GM18498 (cell line): ENCODE data around the gene WSCD2.
"Not testable (repeated sequence)": the region's sequence is repeated elsewhere in the genome, so short reads cannot be mapped to it uniquely, and the experiment has no call there.

Experiments used
- ATAC-seq: cut with Tn5 transposase; IDR thresholded peaks from one replicate; pipeline ENCODE4 v1.9.1; 2021; ENCODE audit warnings: mild to moderate bottlenecking, moderate library complexity; ENCODE audit not compliant: unreplicated experiment

WSCD2 gene

DNA sequence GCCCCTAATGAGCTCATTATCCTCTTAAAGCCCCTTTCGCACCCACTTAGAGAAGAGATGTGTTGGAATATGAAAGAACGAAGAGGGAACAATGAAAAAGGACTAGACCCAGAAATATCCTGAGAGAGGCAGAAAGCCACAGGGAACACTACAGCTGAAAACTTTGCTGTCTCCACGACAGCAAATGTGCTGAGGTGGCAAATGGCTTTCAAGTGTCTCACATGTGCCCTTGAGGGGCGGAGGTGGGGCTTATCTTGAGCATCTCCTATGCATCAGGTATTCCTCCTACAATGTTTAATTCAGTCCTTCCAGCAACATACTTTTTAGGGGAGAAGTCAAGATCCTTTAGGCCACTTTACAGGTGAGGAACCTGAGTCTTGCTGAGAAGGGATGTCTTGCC is 62.9 kb downstream of the WSCD2 start:
- ATAC-seq: no peak

DNA sequence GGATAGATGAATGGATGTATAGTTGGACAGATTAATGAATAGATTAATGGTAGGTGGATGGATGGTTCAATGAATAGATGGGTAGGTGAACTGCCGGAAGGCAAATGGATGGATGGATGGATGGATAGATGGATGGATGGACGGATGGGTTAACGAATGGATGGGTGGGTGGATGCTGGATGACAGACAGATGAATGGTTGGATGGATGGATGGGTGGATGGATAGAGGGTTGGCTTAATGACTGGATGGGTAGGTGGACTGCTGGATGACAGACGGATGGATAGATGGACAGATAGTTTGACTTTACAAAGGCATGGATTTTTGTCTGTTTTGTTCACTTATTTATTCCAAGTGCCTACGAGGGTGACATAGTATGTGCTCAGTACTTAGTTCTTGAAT is 64.4 kb downstream of the WSCD2 start:
- ATAC-seq: no peak

DNA sequence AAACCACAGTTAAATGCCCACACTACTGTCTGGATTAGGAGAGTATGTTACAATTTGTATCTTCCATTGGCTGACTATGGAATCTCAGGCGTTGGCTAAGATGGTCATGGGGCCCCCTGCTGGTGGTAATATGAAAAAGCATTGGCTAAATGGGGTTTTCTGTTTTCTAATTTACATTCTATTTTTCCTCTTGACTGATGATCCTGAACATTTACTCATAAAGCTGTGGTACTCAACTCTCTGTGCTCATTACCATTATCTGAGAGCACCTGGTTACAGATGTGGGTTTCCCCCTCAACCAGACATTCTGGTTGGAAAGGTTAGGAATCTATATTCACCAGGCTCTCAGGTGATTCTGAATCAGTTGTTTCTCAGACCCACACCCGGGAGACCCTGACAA is 64.8 kb downstream of the WSCD2 start:
- ATAC-seq: no peak

DNA sequence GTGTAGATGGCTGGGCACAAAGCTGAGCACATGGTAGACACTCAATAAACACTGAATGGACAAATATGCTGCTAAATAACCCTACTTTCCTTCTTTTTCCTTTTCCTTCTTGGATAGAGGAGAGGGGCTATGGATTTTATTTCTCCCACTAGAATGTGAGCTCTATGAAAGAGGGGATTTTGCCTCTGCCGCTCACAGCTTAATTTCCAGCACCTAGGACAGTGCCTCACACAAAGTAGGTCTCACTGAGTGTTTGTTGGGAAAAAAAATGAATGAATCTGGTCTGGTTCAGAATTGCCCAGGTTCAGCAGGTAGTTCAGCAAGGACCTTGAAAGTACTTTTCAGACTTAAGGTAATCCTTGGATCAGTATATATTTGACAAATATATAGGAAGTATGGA is 65.5 kb downstream of the WSCD2 start:
- no peak for ATAC-seq

DNA sequence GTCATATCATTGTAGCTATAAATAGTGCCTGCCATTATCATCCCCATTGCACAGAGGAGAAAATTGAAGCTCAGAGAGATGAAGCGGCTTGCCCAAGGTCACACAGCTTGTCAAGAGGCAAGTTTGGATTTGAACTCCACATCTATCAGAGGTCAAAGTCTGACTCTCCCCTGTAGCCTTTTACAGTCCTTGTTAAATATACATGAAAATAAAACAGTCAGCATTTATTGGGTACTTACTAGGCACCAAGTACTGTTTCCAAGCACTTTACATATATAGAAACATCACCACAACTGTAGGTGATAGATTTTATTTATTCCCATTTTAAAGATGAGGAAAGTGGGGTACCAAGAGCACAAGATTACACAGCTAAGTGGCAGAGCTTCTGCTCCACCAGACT is 67.2 kb downstream of the WSCD2 start:
- no peak for ATAC-seq

DNA sequence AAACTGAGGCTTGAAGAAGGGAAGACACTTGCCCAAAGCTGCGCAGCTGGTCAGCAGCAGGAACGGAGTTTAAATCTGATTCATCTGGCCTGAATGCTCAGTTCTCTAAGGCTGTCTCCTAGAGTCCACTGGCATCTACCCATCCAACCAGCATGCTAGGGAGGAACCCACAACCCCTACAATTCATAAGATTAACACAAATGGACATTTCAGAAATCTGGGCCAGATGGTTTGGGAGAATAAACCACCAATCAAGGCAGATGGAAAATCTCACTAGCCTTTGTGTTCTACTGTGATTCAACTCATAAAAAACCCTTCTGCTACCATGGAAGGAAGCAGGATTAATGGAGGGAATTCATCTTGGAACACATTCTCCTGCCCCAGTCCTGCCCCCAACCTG is 67.8 kb downstream of the WSCD2 start:
- no peak for ATAC-seq

DNA sequence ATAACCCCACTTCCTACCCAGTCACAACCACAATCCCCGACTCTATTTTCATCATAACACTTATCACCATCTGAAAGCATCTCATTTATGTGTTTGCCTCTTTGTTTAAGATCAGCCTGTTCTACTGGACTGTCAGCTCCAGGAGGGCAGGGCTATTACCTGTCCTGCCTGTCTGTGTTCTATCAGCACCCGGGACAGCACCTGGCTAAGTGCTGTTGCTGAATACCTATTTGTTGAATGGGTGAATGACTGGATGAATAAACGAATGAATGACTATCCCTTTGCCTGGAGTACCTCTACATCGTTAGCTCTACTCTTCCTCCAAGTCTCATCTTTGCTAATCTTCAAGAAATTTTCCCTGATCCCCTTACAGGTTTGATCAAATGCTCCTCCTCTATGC is 69.0 kb downstream of the WSCD2 start:
- ATAC-seq: no peak

DNA sequence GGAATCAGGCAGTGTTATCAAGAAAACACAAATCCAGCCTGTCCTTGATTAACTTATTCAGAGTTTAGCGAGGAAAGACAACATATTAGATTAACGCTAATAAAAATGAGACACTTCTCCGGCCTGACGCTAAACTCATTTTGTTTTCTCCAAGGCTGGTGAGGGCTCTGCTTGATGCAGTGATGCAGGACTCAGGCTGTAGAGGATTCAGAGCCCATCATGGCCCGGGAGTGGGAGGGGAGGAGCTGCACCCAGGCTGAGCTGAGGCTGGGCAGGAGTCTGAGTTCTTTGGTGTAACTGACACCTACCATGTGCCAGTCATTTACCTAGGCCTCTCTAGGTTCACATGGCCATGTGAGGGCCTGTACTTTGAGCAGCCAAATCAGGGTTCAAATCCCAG is 70.0 kb downstream of the WSCD2 start:
- no peak for ATAC-seq

DNA sequence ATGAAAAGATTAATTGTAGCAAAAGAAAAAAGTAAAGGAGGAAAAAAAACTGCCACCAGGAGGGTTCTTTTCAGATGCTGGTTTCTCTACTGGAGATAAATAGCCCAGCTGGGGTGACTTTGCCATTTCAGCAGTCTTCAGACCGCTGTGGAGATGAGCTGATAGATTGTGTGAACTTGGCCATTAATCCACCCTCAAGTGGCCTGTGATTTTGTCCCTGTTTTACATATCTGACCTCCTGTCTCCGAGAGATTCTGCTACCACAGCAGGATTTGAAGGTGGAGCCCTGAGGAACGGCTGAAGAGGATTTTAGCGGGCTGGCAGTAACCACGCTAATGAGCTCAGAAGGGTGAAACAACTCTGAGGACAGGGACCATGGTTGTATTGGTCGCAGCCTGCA is 72.7 kb downstream of the WSCD2 start:
- no peak for ATAC-seq

DNA sequence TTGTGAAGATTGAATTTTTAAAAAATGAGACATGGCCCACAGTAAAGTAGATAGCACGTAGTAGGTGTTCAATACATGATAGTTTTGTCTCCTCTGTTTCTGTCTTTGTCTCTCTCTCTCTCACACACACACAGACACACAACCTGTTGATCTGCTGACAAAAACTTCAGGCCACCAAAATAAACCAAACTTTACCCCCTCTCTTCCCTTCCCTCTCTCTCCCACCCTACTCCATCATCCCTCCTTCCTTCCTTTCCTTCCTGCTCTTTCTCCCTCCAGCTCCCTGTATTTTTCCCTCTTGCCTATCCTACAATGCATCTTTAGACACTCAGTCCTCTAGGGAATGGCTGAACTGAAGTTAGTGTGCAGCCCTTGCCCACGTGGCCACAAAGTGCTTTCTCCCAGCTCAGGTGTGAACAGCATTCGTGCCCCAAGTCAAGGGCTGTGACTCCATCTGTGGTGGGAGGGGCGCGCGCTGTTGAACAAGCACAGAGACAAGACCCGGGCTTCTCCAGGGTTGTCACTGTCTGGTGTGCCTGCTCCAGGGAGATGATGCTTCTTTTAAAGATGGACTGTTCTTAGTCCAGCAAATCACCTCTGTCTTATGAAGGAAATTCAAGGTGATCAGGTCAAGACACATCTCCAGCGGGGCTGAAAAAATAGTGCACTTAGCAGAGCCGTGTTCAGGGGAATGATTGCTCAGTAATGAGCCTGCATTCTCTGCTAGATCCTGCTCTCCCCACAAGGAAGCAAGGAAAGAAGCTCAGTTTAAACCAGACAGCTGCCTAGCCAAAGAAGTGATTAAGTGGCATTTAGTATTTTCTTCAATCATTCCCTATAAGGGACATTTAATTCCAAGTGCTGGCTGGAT is 75.3 kb downstream of the WSCD2 start:
- ATAC-seq: no peak

DNA sequence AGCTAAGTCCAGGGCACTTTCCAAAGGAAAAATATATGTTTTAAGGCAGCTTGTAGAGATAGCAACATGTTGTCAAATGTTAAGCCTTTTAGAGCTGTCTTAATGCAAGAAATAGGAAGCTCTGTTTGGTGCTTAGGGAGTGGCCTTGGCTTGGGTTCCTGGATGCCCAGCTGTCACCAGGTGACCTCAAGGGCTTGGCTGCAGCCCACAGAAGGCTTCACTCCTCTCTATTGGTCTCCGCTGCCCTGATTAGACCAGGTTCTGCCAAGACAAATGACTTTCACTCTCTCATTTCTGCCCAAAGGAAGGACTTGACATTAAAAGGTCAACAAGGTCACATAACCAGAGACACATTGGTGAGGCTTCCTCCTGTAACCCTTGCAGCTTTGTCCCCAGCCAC is 76.8 kb downstream of the WSCD2 start:
- ATAC-seq: no peak

DNA sequence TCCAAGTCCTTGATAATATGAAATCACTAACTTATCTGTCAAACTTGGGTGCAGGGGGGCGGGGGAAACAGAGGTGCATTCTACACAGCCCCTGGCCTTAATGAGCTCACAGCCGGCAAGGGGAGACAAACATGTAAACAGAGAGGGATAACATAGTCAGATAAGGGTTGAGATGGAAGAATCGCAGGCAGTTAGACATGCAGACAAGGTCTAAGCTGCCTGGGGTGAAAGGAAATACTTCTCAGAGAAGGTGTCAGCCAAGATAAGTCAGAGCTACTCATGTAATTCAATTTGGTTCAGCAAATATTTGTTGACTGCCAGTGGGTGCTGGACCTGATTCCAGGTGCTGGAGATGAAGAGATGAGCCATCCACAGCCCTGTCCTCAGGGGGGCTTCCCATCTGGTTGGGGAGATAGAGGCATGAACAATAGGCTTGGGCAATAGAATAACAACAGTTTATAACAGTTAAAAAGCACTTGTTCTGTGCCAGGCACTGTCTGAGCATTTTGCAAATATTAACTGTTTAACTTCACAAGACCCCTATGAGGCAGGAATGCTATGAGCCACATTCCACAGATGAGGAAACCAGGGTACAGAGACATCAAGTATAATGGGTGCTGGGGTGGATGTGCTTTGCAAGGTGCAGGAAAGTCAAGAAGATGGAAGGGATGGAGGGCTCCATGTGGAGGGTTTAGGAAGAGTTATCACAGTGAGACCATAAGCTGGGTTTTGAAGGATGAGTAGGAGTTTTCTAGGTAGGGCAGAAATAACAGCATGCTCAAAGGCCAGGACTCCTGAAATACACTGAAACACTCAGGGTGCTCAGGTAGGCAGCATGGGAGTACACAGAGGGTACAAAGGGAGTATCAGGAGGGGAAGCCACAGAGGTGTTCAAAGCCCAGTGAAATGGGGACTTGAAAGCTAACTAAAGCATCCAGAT is 79.0 kb downstream of the WSCD2 start:
- no peak for ATAC-seq

DNA sequence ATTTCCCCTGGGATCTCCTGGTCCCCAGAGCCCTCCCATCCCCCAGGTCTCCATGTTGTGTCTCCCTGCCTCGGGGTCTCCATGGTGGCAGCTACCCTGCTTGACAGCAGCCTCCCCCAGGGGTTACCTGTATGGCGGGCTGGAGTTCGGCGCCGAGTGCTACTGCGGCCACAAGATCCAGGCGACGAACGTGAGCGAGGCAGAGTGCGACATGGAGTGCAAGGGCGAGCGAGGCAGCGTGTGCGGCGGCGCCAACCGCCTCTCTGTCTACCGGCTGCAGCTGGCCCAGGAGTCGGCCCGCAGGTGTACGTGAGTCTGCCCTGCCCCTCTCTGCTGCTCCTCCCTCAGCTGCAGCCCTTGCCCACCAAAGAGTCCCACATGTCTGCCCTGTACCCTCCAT is 80.9 kb downstream of the WSCD2 start:
- ATAC-seq: no peak

DNA sequence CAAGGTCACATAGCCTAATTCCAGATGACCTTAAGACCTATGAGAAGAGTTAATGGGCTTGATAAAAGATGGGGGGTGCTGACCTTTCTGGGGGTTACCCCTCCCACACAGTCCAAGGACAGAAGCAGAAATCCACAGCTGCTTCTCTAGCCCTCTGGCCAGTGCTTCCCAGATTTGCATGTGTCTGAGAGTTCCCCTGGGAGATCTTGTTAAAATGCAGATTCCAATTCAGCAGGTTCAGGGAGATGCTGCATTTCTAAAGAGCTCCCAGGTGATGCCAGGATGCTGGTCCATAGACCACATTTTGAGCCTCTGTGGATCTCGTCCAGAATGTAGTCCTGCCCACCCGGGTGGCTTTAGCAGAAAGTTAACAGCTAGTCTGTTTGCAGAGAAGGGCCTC is 82.1 kb downstream of the WSCD2 start:
- ATAC-seq: no peak

DNA sequence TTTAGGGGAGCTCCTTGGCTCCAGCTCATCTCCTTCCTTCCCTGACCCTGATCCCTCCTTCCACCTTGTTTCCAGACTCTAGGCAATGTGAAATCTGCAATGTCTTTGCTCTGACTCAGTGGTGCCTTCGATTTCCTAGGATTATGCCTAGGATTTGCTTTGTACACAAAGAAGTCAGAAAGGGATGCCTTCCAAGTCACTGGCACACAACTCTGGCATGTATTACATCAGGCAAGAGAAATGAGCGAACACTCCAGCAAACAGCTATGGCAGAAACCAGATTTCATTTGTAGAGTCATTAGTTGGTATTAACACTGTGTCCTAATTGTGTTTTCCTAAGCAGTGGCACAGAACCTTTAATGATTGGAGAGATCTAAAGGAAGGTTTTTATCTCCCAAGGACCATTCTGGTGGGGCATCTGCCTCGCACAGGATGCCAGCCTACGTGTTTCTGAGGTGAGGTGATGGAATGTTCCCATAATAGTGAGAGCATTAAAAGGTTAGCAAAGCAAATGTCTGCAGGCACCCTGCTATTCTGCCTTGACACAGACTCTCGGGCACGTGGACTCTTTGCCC is 84.9 kb downstream of the WSCD2 start:
- no peak for ATAC-seq

DNA sequence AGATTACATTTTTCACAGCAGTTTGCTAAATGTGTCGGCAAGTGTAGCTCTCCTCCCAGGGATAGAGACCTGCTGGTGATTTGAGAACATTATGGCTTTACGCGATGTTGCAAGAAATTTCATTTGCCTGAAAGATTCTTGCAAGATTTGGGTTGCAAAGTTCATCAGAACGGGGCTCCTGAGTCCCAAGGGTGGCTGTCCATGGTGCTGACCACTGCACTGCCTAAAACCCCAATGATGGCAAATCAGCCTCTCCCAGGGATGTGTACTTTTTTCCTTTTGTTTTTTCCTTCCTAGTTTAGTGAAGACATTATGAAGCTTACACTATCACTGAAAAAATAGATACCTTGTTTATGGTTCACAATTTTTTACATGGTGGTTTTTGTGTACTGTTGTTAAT is 85.4 kb downstream of the WSCD2 start:
- no peak for ATAC-seq

DNA sequence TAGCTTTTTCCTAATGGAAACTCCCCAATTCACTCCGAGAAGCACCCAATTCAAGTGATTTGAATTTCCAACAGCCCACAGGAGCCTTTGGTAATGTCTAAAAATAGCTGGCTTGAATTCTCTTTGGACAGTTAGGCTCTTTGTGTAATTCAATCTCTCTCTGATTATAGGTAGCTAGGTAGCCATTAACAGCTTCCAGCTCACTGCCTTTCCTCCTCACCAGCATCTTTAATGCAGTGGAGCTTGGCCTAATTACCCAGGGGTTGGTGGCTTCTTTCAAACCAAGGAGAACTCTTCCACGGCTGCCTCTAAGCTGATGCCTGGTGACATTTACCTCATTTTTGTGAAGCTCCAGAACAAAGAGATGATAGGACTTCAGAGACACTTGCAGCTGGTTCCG is 86.4 kb downstream of the WSCD2 start:
- no peak for ATAC-seq

DNA sequence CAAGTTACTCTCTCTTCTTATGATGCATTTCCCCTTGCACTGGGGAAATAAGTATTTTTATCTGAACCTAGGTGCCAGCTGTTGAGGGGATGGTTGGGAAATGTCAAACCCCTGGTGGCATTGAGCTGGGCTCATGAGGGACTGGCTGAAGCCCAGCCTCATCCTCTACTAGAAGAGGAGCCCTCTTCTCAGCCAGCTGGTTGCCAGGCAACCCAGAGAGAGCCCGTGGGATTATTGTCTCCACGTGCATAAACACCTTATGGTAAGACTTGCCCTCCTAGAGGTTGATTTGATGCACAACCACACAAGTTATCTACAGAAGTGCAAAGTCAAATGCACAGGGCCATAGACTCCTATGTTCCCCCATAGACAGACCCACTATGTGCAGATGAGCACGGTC is 89.8 kb downstream of the WSCD2 start:
- no peak for ATAC-seq

DNA sequence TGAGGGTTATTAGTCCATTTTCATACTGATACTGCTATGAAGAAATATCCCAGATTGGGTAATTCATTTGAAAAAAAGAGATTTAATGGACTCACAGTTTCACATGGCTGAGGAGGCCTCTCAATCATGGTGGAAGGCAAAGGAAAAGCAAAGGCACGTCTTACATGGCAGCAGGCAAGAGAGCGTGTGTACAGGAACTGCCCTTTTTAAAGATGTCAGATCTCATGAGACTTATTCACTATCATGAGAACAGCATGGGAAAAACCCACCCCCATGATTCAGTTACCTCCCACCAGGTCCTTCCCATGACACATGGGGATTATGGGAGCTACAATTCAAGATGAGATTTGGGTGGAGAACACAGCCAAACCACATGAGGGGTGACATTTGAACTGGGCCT is 96.0 kb downstream of the WSCD2 start:
- not testable (repeated sequence) for ATAC-seq

DNA sequence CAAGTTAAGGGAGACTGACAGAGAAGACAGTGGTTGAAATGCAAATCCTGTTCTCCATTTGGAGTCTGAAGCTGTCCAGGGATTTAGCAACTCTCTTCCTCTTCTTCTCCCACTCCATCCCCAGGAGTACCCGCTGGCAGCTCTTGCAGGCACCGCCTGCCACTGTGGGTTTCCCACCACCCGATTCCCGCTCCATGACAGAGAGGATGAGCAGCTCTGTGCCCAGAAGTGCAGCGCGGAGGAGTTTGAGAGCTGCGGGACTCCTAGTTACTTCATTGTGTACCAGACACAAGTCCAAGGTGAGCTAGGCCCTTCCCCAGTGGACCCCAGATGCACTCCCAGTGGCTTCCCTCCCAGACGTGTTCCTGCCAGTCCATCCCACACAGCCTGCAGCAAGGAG is 97.8 kb downstream of the WSCD2 start:
- ATAC-seq: no peak

DNA sequence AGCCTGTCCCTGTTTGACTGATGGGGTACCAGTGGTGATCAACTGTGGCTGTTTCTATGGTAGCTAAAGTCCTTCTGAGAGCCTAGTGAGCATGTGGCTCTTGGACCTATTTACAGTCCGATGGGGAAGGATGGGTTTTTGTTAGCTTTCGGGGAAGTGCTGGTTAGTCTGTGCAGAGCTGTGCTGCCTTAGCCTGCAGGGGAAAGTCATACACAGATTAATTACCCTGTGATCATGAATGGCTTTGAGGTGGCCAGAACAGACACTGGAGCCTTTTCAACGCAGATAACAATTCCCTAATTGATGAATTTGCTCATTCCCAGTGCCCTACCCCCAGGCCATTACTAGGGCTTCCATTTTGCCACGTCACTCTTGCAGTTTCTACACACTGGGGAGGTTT is 99.7 kb downstream of the WSCD2 start:
- no peak for ATAC-seq
